ENCODE data around the gene ACSF3. TPM values are rescaled to one million over a fixed set of nuclear protein-coding genes. Genes with fewer than 3 reads are reported as not detected.
"Not testable (repeated sequence)": the region's sequence is repeated elsewhere in the genome, so short reads cannot be mapped to it uniquely, and the experiment has no call there.

Gene ACSF3
- total and polyA plus RNA-seq, 3 experiments from 2014 or later = 35.5 to 43.9 (median 43.6) TPM

DNA sequence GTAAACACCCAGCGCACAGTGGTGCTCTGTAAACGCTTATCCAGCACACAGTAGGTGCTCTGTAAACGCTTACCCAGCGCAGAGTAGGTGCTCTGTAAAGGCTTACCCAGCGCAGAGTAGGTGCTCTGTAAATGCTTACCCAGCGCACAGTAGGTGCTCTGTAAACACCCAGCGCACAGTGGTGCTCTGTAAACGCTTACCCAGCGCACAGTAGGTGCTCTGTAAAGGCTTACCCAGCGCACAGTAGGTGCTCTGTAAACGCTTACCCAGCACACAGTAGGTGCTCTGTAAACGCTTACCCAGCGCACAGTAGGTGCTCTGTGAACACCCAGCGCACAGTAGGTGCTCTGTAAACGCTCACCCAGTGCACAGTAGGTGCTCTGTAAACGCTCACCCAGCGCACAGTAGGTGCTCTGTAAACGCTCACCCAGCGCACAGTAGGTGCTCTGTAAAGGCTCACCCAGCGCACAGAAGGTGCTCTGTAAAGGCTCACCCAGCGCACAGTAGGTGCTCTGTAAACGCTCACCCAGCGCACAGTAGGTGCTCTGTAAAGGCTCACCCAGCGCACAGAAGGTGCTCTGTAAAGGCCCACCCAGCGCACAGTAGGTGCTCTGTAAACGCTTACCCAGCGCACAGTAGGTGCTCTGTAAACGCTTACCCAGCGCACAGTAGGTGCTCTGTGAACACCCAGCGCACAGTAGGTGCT, 92.4 kb downstream of the ACSF3 start:
- H3K9me3 ChIP-seq (ENCODE audit: low read length); H3K27ac Mint-ChIP-seq; H3K36me3 Mint-ChIP-seq; CTCF ChIA-PET; H3K27ac ChIP-seq (ENCODE audit: low read depth, low read length); H3K4me3 ChIP-seq (ENCODE audit: low read length); H3K4me1 Mint-ChIP-seq; POLR2A ChIA-PET; H3K4me3 Mint-ChIP-seq; H3K27me3 Mint-ChIP-seq; H3K36me3 ChIP-seq (ENCODE audit: insufficient read depth, low read length); H3K4me1 ChIP-seq (ENCODE audit: insufficient read depth, low read length); H3K27me3 ChIP-seq (ENCODE audit: insufficient read depth, low read length, poor library complexity, severe bottlenecking); H3K9me3 Mint-ChIP-seq: not testable (repeated sequence)
- DNase-seq = peak in 1 of 5 donors; percentile 46

GRCh38 chr16:89186593-89187031, 93.0 kb downstream of the ACSF3 start:
- POLR2A ChIA-PET; H3K27me3 ChIP-seq (ENCODE audit: insufficient read depth, low read length, poor library complexity, severe bottlenecking); H3K27ac ChIP-seq (ENCODE audit: low read depth, low read length); H3K9me3 Mint-ChIP-seq; CTCF ChIA-PET; H3K36me3 ChIP-seq (ENCODE audit: insufficient read depth, low read length); H3K4me3 Mint-ChIP-seq; H3K4me3 ChIP-seq (ENCODE audit: low read length); H3K9me3 ChIP-seq (ENCODE audit: low read length); H3K36me3 Mint-ChIP-seq; H3K4me1 Mint-ChIP-seq; H3K27me3 Mint-ChIP-seq; H3K4me1 ChIP-seq (ENCODE audit: insufficient read depth, low read length): not testable (repeated sequence)
- H3K27ac Mint-ChIP-seq = peak overlapping the region in 1 of 8 donors; percentile 80
- DNase-seq = peak in 1 of 5 donors; percentile 49

GRCh38 chr16:89187032-89187769, 93.5 kb downstream of the ACSF3 start:
- no peaks in the 10 kb centered on the region for H3K36me3 Mint-ChIP-seq
- Histone ChIP-seq H3K9me3 (ENCODE audit: low read length) (no peaks in the 10 kb centered on the region), H3K27me3 (ENCODE audit: insufficient read depth, low read length, poor library complexity, severe bottlenecking) (no peaks in the 10 kb centered on the region), H3K36me3 (ENCODE audit: insufficient read depth, low read length) (no peaks in the 10 kb centered on the region), H3K4me3 (ENCODE audit: low read length) (no peak overlapping the region), H3K27ac (ENCODE audit: low read depth, low read length) (no peak overlapping the region), H3K4me1 (ENCODE audit: insufficient read depth, low read length) (no peaks in the 10 kb centered on the region)
- peaks cover 0 to 5% (median 0%) of the 10 kb centered on the region in 3 donors for H3K4me1 Mint-ChIP-seq
- H3K27me3 Mint-ChIP-seq = peaks cover 0 to 5% of the 10 kb centered on the region in 2 donors
- peak in 4 of 5 donors; percentile 27 to 69 (median 52) for DNase-seq
- POLR2A ChIA-PET = no interaction called here
- peaks cover 0 to 6% (median 0%) of the 10 kb centered on the region in 5 donors for H3K9me3 Mint-ChIP-seq
- H3K4me3 Mint-ChIP-seq = peak overlapping the region in 4 of 7 donors; percentile 40 to 50 (median 43)
- H3K27ac Mint-ChIP-seq = peak overlapping the region; percentile 14 to 88 (median 73)
- CTCF ChIA-PET = no interaction called here

DNA sequence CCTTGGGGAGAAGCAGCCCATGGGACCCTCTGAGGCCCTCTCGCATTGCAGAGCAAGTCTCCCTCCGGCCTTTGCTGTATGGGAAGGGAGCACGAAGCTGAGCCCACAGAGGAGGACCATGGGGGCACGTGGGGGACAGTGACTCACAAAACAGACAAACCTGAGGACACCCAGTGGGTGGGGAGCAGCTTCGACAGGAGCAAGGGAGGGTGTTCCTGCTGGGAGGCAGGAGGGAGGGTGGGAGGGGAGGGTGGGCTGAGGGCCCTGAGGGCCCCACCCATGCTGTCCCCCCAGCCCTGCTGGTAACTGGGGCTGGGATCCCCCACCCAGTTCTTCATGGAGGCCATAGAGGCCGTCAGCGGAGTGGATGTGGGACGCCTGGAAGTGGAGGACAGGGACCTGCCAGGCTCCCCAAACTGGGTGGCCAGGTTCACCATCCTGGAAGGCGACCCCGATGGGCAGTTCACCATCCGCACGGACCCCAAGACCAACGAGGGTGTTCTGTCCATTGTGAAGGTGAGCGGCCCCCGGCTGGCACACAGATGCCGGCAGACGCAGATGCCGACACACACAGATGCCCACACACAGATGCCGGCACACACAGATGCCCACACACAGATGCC, 94.2 kb downstream of the ACSF3 start:
- no peaks in the 10 kb centered on the region for H3K4me1 ChIP-seq (ENCODE audit: insufficient read depth, low read length)
- peak in 1 of 5 donors; percentile 54 for DNase-seq
- Mint-ChIP-seq H3K4me1 (peaks cover 0 to 5% (median 0%) of the 10 kb centered on the region in 3 donors), H3K27me3 (peaks cover 0 to 5% of the 10 kb centered on the region in 2 donors), H3K27ac (peak overlapping the region in 4 of 8 donors; percentile 52 to 88 (median 73)), H3K36me3 (no peaks in the 10 kb centered on the region), H3K9me3 (peaks cover 0 to 6% (median 0%) of the 10 kb centered on the region in 5 donors), H3K4me3 (peak overlapping the region in 1 of 7 donors; percentile 50)
- H3K27ac ChIP-seq (ENCODE audit: low read depth, low read length) = no peak overlapping the region
- H3K36me3 ChIP-seq (ENCODE audit: insufficient read depth, low read length) = no peaks in the 10 kb centered on the region
- H3K27me3 ChIP-seq (ENCODE audit: insufficient read depth, low read length, poor library complexity, severe bottlenecking) = no peaks in the 10 kb centered on the region
- no peak overlapping the region for H3K4me3 ChIP-seq (ENCODE audit: low read length)
- no peaks in the 10 kb centered on the region for H3K9me3 ChIP-seq (ENCODE audit: low read length)
- ChIA-PET POLR2A (no interaction called here), CTCF (no interaction called here)

GRCh38 chr16:89188471-89189357, 95.1 kb downstream of the ACSF3 start:
- H3K9me3 ChIP-seq (ENCODE audit: low read length); H3K4me1 Mint-ChIP-seq; POLR2A ChIA-PET; H3K27me3 ChIP-seq (ENCODE audit: insufficient read depth, low read length, poor library complexity, severe bottlenecking); H3K36me3 ChIP-seq (ENCODE audit: insufficient read depth, low read length); H3K4me1 ChIP-seq (ENCODE audit: insufficient read depth, low read length); H3K27ac ChIP-seq (ENCODE audit: low read depth, low read length); H3K4me3 ChIP-seq (ENCODE audit: low read length); H3K9me3 Mint-ChIP-seq; CTCF ChIA-PET; H3K36me3 Mint-ChIP-seq; H3K27me3 Mint-ChIP-seq: not testable (repeated sequence)
- peak in 1 of 5 donors; percentile 43 for DNase-seq
- H3K4me3 Mint-ChIP-seq = peak overlapping the region in 1 of 7 donors; percentile 24
- peak overlapping the region in 3 of 8 donors; percentile 63 to 83 (median 74) for H3K27ac Mint-ChIP-seq

- H3K4me3 Mint-ChIP-seq = peak overlapping the region in 3 of 7 donors; percentile 54 to 78 (median 67)
- POLR2A ChIA-PET = no interaction called here
- CTCF ChIA-PET = no interaction called here
- peak in 1 of 5 donors; percentile 48 for DNase-seq
- peaks cover 0 to 5% of the 10 kb centered on the region in 2 donors for H3K27me3 Mint-ChIP-seq
- H3K27ac ChIP-seq (ENCODE audit: low read depth, low read length) = no peak overlapping the region
- no peaks in the 10 kb centered on the region for H3K27me3 ChIP-seq (ENCODE audit: insufficient read depth, low read length, poor library complexity, severe bottlenecking)
- no peaks in the 10 kb centered on the region for H3K4me1 ChIP-seq (ENCODE audit: insufficient read depth, low read length)
- H3K4me3 ChIP-seq (ENCODE audit: low read length) = no peak overlapping the region
- H3K36me3 Mint-ChIP-seq = no peaks in the 10 kb centered on the region
- peaks cover 0 to 5% (median 0%) of the 10 kb centered on the region in 3 donors for H3K4me1 Mint-ChIP-seq
- peaks cover 0 to 6% (median 0%) of the 10 kb centered on the region in 5 donors for H3K9me3 Mint-ChIP-seq
- peak overlapping the region in 3 of 8 donors; percentile 50 to 74 (median 63) for H3K27ac Mint-ChIP-seq
- no peaks in the 10 kb centered on the region for H3K9me3 ChIP-seq (ENCODE audit: low read length)
- H3K36me3 ChIP-seq (ENCODE audit: insufficient read depth, low read length) = no peaks in the 10 kb centered on the region
These were observed 95.8 kb downstream of the ACSF3 start for GRCh38 chr16:89189358-89190025.

GRCh38 chr16:89190150-89190958, 96.7 kb downstream of the ACSF3 start:
- Mint-ChIP-seq H3K4me1 (peaks cover 0 to 5% (median 0%) of the 10 kb centered on the region in 3 donors), H3K36me3 (no peaks in the 10 kb centered on the region), H3K4me3 (peak overlapping the region in 4 of 7 donors; percentile 47 to 70 (median 60)), H3K27me3 (peaks cover 0 to 3% of the 10 kb centered on the region in 2 donors), H3K9me3 (peaks cover 0 to 6% (median 0%) of the 10 kb centered on the region in 5 donors), H3K27ac (peak overlapping the region in 3 of 8 donors; percentile 50 to 74 (median 70))
- Histone ChIP-seq H3K36me3 (ENCODE audit: insufficient read depth, low read length) (no peaks in the 10 kb centered on the region), H3K4me3 (ENCODE audit: low read length) (no peak overlapping the region), H3K4me1 (ENCODE audit: insufficient read depth, low read length) (no peaks in the 10 kb centered on the region), H3K27ac (ENCODE audit: low read depth, low read length) (no peak overlapping the region), H3K27me3 (ENCODE audit: insufficient read depth, low read length, poor library complexity, severe bottlenecking) (no peaks in the 10 kb centered on the region), H3K9me3 (ENCODE audit: low read length) (no peaks in the 10 kb centered on the region)
- no peak for DNase-seq
- POLR2A ChIA-PET = no interaction called here
- CTCF ChIA-PET = no interaction called here
